ENCODE measurements around the gene DAG1.

- TF ChIP-seq POLR2AphosphoS5 (IDR thresholded peaks at IDR 0.05; ENCODE audit: low read depth) (no peak), CREB1 (CRISPR knock-in tag; IDR thresholded peaks at IDR 0.05; ENCODE audit: low read depth) (no peak), EZH2phosphoT487 (IDR thresholded peaks at IDR 0.05; ENCODE audit: unreplicated experiment) (no peak)
These were observed 30.2 kb downstream of the DAG1 start for GRCh38 chr3:49500205-49500731.
